ENCODE data around the gene ZNF57. TPM values are rescaled to one million over a fixed set of nuclear protein-coding genes. Genes with fewer than 3 reads are reported as not detected.

ZNF57 gene
- total and polyA plus RNA-seq, 2 of the 13 experiments (the other 11 are each of a cell fraction or from before 2014, with no cell fraction given): 6.6 to 17.5 TPM

GRCh38 chr19:2950286-2951124, 49.8 kb downstream of the ZNF57 start (continued):
- no peak for TF ChIP-seq MATR3 (CRISPR knock-in tag; IDR thresholded peaks at IDR 0.05)
- TF ChIP-seq ZSCAN22 (CRISPR knock-in tag; IDR thresholded peaks at IDR 0.05): no peak
- TF ChIP-seq HDAC1 (CRISPR knock-in tag; IDR thresholded peaks at IDR 0.05): peak; percentile 88
- no peak for TF ChIP-seq ZKSCAN8 (CRISPR knock-in tag; IDR thresholded peaks at IDR 0.05; ENCODE audit: borderline replicate concordance)
- TF ChIP-seq POLR2G (IDR thresholded peaks at IDR 0.05; ENCODE audit: low read depth, low read length): peak; percentile 98
- peak; percentile 92 for TF ChIP-seq KAT8 (CRISPR knock-in tag; IDR thresholded peaks at IDR 0.05)
- 0 out of 2 replicates have a peak, but pooled peaks have one; percentile 28 for TF ChIP-seq IRF1 (CRISPR knock-in tag; IDR thresholded peaks at IDR 0.05; ENCODE audit: low read depth)
- TF ChIP-seq ZNF333 (CRISPR knock-in tag; IDR thresholded peaks at IDR 0.05; ENCODE audit: borderline replicate concordance): 0 out of 2 replicates have a peak, but pooled peaks have one; percentile 47
- TF ChIP-seq MXD4 (CRISPR knock-in tag; IDR thresholded peaks at IDR 0.05): peak; percentile 27; the same call in 1 of the 2 replicates
- TF ChIP-seq PHF20 (CRISPR knock-in tag; IDR thresholded peaks at IDR 0.05): peak; percentile 90
- TF ChIP-seq ZFP91 (CRISPR knock-in tag; IDR thresholded peaks at IDR 0.05; ENCODE audit: borderline replicate concordance): peak; percentile 69; the same call in 1 of the 2 replicates
- peak; percentile 58 for TF ChIP-seq HNRNPLL (IDR thresholded peaks at IDR 0.05; ENCODE audit: low read depth, low read length, poor library complexity, severe bottlenecking)
- TF ChIP-seq ZMYM2 (CRISPR knock-in tag; IDR thresholded peaks at IDR 0.05): no peak
- peak; percentile 89 for TF ChIP-seq ZNF574 (CRISPR knock-in tag; IDR thresholded peaks at IDR 0.05)
- TF ChIP-seq CREM (IDR thresholded peaks at IDR 0.05): peak; percentile 87
- 0 out of 2 replicates have a peak, but pooled peaks have one; percentile 27 for TF ChIP-seq CREM (CRISPR knock-in tag; IDR thresholded peaks at IDR 0.05)
- peak; percentile 82 for TF ChIP-seq TBX3 (IDR thresholded peaks at IDR 0.05; ENCODE audit: borderline replicate concordance)
- TF ChIP-seq MXI1 (IDR thresholded peaks at IDR 0.05; ENCODE audit: borderline replicate concordance, low read depth, low read length): peak; percentile 79; the same call in 1 of the 3 replicates
- TF ChIP-seq BRF2 (CRISPR knock-in tag; IDR thresholded peaks at IDR 0.05): no peak
- TF ChIP-seq RBM22 (optimal IDR thresholded peaks at IDR 0.05; ENCODE audit: low read length): no peak
- peak; percentile 64; the same call in 1 of the 2 replicates for TF ChIP-seq ZGPAT (CRISPR knock-in tag; IDR thresholded peaks at IDR 0.05)
- TF ChIP-seq ZNF451 (CRISPR knock-in tag; IDR thresholded peaks at IDR 0.05): no peak
